Gastroesophageal sphincter (tissue), 4 donors: ENCODE results near the gene TMEM150C. TPM values are rescaled to one million over a fixed set of nuclear protein-coding genes. Genes with fewer than 3 reads are reported as not detected.

ENCODE experiments used
- ATAC-seq: fragments of 150-250 bp; one replicate; pipeline ENCODE4 v1.9.1; 2016; ENCODE audit warnings: mild to moderate bottlenecking, moderate library complexity
- H3K27ac ChIP-seq, 4 donors: fragments of 200-600 bp; sonication (generic) in 3 of 4; 1 replicate in 3 of 4; 2 replicates in 1 of 4; pipeline ENCODE4 v1.5.1; 2016 to 2019
- H3K27me3 ChIP-seq: fragments of 200-600 bp; sonication (generic); one replicate; pipeline ENCODE4 v1.5.1; 2019
- H3K36me3 ChIP-seq, 2 donors: fragments of 200-600 bp; sonication (generic); one replicate each; pipeline ENCODE4 v1.5.1; 2019; ENCODE audit warnings: control low read depth in 1 of 2
- H3K4me1 ChIP-seq, 3 donors: fragments of 200-600 bp; sonication (generic); 1 replicate in 2 of 3; 2 replicates in 1 of 3; pipeline ENCODE4 v1.5.1; 2016 to 2019; ENCODE audit warnings: control low read depth in 2 of 3
- H3K4me3 ChIP-seq, 2 donors: fragments of 200-600 bp; sonication (generic); one replicate each; pipeline ENCODE4 v1.5.1; 2019; ENCODE audit warnings: mild to moderate bottlenecking in 1 of 2, moderate library complexity in 1 of 2
- H3K9me3 ChIP-seq, 3 donors: fragments of 200-600 bp; sonication (generic); one replicate each; pipeline ENCODE4 v1.5.1; 2017 to 2019; ENCODE audit warnings: control low read depth in 2 of 3
- EP300 ChIP-seq: sonication (generic); formaldehyde crosslinking; IDR thresholded peaks from one replicate; pipeline ENCODE4 v1.6.1; 2017; ENCODE audit warnings: antibody characterized with exemption, mild to moderate bottlenecking
- POLR2A ChIP-seq, 2 donors: fragments of 450-650 bp; IDR thresholded peaks; one replicate each; pipeline ENCODE4 v1.6.1; 2017; ENCODE audit warnings: antibody characterized with exemption in 2 of 2, mild to moderate bottlenecking in 2 of 2, moderate library complexity in 1 of 2
- POLR2AphosphoS5 ChIP-seq: sonication (generic); formaldehyde crosslinking; IDR thresholded peaks from one replicate; pipeline ENCODE4 v1.6.1; 2017; ENCODE audit warnings: antibody characterized with exemption
- WGBS, 2 donors: methylation state at CpG; one replicate each; pipeline ENCODE4 v1.1.5; 2018; ENCODE audit warnings: low coverage in 1 of 2; 5-methylcytosine and 5-hydroxymethylcytosine counted together
- total RNA-seq, 4 donors: library from RNA; depleted of rRNA; stranded (reverse); fragments of >200 nt; gene quantifications; one replicate each; pipeline ENCODE4 v1.1.0, GENCODE V29; 2016
- TF ChIP-seq, protein P1 (sequence below), 4 experiments: fragments of 200-600 bp in 2 of 4; fragments of 450-650 bp in 2 of 4; sonication (generic) in 1 of 4; IDR thresholded peaks; one replicate each; pipeline ENCODE4 v1.5.1; 2017 to 2019; ENCODE audit warnings: antibody characterized with exemption in 4 of 4, mild to moderate bottlenecking in 2 of 4, moderate library complexity in 2 of 4

The TMEM150C gene
- total RNA-seq, 4 donors from 2014 or later = 3.5 to 10.0 (median 4.8) TPM

DNA sequence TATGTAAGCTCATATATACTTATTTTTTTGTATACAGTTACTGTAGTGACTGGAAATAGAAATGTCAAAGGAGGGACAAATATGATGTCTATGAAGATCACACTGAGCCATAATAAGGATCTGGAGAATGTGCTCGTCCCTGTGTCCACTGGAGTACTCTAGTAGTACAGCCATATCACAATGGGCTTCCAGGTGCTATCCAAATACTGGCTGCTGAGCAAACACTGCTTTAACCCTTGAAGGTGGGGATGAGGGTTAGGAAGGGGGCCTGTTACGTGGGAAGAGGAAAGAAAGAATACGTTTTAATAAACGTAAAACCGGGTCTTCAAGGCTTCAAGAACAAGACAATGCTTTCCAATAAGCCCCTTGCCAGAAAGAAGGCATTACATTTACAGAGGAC is 29.8 kb upstream of the TMEM150C start:
- Histone ChIP-seq H3K9me3 (no peaks in the 10 kb centered on the region), H3K27ac (no peak overlapping the region), H3K4me1 (no peaks in the 10 kb centered on the region), H3K36me3 (no peaks in the 10 kb centered on the region), H3K4me3 (no peak overlapping the region), H3K27me3 (no peaks in the 10 kb centered on the region)
- TF ChIP-seq, protein P1, sequence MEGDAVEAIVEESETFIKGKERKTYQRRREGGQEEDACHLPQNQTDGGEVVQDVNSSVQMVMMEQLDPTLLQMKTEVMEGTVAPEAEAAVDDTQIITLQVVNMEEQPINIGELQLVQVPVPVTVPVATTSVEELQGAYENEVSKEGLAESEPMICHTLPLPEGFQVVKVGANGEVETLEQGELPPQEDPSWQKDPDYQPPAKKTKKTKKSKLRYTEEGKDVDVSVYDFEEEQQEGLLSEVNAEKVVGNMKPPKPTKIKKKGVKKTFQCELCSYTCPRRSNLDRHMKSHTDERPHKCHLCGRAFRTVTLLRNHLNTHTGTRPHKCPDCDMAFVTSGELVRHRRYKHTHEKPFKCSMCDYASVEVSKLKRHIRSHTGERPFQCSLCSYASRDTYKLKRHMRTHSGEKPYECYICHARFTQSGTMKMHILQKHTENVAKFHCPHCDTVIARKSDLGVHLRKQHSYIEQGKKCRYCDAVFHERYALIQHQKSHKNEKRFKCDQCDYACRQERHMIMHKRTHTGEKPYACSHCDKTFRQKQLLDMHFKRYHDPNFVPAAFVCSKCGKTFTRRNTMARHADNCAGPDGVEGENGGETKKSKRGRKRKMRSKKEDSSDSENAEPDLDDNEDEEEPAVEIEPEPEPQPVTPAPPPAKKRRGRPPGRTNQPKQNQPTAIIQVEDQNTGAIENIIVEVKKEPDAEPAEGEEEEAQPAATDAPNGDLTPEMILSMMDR (IDR thresholded peaks at IDR 0.05) = no peak
- TF ChIP-seq POLR2A (IDR thresholded peaks at IDR 0.05) (no peak), EP300 (no peak), POLR2AphosphoS5 (no peak)
- ATAC-seq = no peak
- 50 to 78% methylated on average over 4 to 5 of the region's 5 CpGs for WGBS, 2 donors

DNA sequence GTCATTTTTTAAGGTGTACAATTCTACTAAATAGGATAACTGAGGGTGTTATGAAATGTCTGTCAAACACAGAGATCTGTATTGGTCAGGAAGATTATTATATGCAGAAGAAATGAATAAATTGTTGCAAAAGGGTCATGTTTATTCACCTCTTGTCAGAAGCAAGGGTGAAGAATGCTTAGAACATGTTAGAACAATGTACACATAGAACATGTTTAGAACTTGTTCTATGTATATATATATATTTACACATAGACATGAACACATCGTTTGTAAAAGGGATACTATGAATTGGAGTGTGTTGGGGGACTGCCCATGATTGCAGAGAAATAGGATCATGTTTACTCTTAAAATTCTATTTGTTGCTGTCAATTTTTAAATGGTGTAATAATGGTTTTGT is 28.0 kb upstream of the TMEM150C start:
- whole genome bisulfite sequencing, 2 donors = 24% methylated on average over 1 of the region's 1 CpG
- Histone ChIP-seq H3K36me3 (no peaks in the 10 kb centered on the region), H3K4me3 (no peak overlapping the region), H3K27me3 (no peaks in the 10 kb centered on the region), H3K27ac (no peak overlapping the region), H3K9me3 (no peaks in the 10 kb centered on the region), H3K4me1 (no peaks in the 10 kb centered on the region)
- TF ChIP-seq EP300 = no peak
- TF ChIP-seq POLR2AphosphoS5 = no peak
- TF ChIP-seq, protein P1 (IDR thresholded peaks at IDR 0.05) = no peak
- no peak for ATAC-seq

DNA sequence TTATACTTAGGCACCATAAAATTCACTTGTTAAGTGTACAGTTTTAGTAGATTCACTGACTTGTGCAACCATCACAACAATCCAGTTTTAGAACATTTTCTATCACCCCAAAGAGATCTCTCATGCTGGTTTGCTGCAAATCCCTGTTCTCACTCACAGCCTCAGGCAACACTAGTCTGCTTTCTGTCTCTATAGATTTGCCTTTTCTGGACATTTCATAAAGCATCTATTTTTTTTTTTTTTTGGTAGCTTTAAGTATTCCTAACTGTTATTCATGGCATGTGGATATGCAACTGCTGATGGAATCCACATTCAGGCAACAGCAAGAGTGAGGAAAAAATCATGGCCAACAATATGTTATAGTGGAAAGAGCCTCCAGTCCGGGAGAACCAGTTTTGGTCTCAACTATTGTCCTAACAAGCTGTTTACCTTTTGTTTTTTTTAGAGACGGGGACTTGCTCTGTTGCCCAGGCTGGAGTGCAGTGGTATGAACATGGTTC is 27.0 kb upstream of the TMEM150C start:
- H3K4me3 ChIP-seq = no peak overlapping the region
- H3K27me3 ChIP-seq = no peaks in the 10 kb centered on the region
- ATAC-seq = no peak
- no peaks in the 10 kb centered on the region for H3K4me1 ChIP-seq
- WGBS, 2 donors = 51 to 100% methylated on average over 1 to 2 of the region's 2 CpGs
- H3K9me3 ChIP-seq = no peaks in the 10 kb centered on the region
- H3K27ac ChIP-seq = no peak overlapping the region
- no peaks in the 10 kb centered on the region for H3K36me3 ChIP-seq
- TF ChIP-seq POLR2AphosphoS5 (no peak), EP300 (no peak), POLR2A (IDR thresholded peaks at IDR 0.05) (no peak)
- TF ChIP-seq, protein P1 (IDR thresholded peaks at IDR 0.05) = no peak

DNA sequence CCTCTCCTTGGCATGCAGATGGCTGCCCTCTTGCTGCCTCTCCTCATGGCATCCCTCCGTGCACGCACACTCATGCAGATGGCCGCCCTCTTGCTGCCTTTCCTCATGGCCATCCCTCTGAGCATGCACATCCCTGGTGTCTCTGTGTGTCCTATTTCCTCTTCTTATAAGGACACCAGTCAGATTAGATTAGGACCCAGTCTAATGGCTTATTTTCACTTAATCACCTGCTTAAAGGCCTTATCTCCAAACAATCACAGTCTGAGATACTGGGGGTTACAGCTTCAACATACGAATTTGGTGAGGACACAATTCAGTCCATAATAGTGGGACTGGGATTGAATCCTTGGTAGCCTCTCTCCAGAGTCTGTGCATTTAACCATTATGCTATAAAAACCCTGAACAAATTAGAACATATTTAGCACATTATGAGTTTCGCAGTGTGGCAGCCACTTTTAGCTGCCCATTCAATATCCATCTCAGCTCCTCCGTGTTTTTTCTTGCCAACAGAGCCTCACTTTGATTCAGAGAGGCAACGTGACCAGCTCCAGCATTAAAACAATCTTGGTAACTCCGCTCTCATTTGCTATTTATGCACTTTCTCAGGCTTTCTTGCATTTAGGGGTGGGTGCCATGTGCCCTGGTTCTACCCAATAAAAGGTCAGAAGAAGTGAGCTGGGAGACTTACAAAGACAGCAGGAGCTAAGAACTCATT is 26.2 kb upstream of the TMEM150C start:
- Histone ChIP-seq H3K27me3 (no peaks in the 10 kb centered on the region), H3K9me3 (no peaks in the 10 kb centered on the region), H3K36me3 (no peaks in the 10 kb centered on the region), H3K27ac (no peak overlapping the region), H3K4me1 (no peaks in the 10 kb centered on the region), H3K4me3 (no peak overlapping the region)
- 77 to 79% methylated on average over 8 of the region's 8 CpGs for WGBS, 2 donors
- ATAC-seq = no peak
- TF ChIP-seq POLR2AphosphoS5 (no peak), EP300 (no peak), POLR2A (IDR thresholded peaks at IDR 0.05) (no peak)
- TF ChIP-seq, protein P1 (IDR thresholded peaks at IDR 0.05) = no peak
